Activated CD4-positive, alpha-beta T cell treated with anti-CD3 and anti-CD28 coated beads, Interleukin-2, amount 10 ng/mL, durations not matched to agents 24 days and 14 days (primary cell): Measurements from ENCODE around the gene MTMR10. TPM values are rescaled to one million over a fixed set of nuclear protein-coding genes. Genes with fewer than 3 reads are reported as not detected.

Source experiments
- DNase-seq: peaks from one replicate; pipeline ENCODE4 v3.0.0; 2022
- H3K27ac Mint-ChIP-seq: one replicate; pipeline ENCODE4 v1.8.0; 2022; ENCODE audit warnings: mild to moderate bottlenecking, mixed read lengths
- H3K27me3 Mint-ChIP-seq: one replicate; pipeline ENCODE4 v1.8.0; 2022; ENCODE audit warnings: mixed read lengths
- H3K36me3 Mint-ChIP-seq: one replicate; pipeline ENCODE4 v1.8.0; 2022; ENCODE audit warnings: low read depth, mild to moderate bottlenecking, mixed read lengths
- H3K4me1 Mint-ChIP-seq: one replicate; pipeline ENCODE4 v1.8.0; 2021; ENCODE audit warnings: mixed read lengths
- H3K4me3 Mint-ChIP-seq: one replicate; pipeline ENCODE4 v1.8.0; 2022; ENCODE audit warnings: mild to moderate bottlenecking, moderate library complexity, mixed read lengths
- H3K9me3 Mint-ChIP-seq: one replicate; pipeline ENCODE4 v1.8.0; 2021; ENCODE audit warnings: mixed read lengths
- intact Hi-C: fragments of 100-400 bp; cut with micrococcal nuclease; formaldehyde crosslinking; loops from one replicate; pipeline ENCODE4 v1.15.1; 2023
- total RNA-seq: library from RNA; stranded (reverse); gene quantifications from 2 replicates; pipeline ENCODE4 v1.2.3, GENCODE V29; 2022

Gene MTMR10
- total RNA-seq, 1 donor from 2014 or later: 12.3 TPM

GRCh38 chr15:31023841-31024240 lies 32.4 kb upstream of the MTMR10 start:
- no peak for DNase-seq
- Mint-ChIP-seq H3K27me3 (peaks cover 25% of the 10 kb centered on the region), H3K4me3 (no peak overlapping the region), H3K27ac (no peak overlapping the region), H3K36me3 (no peaks in the 10 kb centered on the region), H3K4me1 (no peaks in the 10 kb centered on the region), H3K9me3 (peaks cover 5% of the 10 kb centered on the region)
- intact Hi-C loops: no loop called here

GRCh38 chr15:31021067-31021665 lies 29.7 kb upstream of the MTMR10 start:
- H3K27ac Mint-ChIP-seq: no peak overlapping the region
- H3K36me3 Mint-ChIP-seq: no peaks in the 10 kb centered on the region
- no peak for DNase-seq
- peaks cover 5% of the 10 kb centered on the region for H3K9me3 Mint-ChIP-seq
- peaks cover 12% of the 10 kb centered on the region for H3K27me3 Mint-ChIP-seq
- H3K4me3 Mint-ChIP-seq: no peak overlapping the region
- intact Hi-C loops: no loop called here
- H3K4me1 Mint-ChIP-seq: no peaks in the 10 kb centered on the region

- peaks cover 5% of the 10 kb centered on the region for H3K9me3 Mint-ChIP-seq
- DNase-seq: no peak
- no peaks in the 10 kb centered on the region for H3K4me1 Mint-ChIP-seq
Observed at GRCh38 chr15:31020542-31020941, 29.1 kb upstream of the MTMR10 start.

GRCh38 chr15:31019986-31020385 lies 28.6 kb upstream of the MTMR10 start:
- Mint-ChIP-seq H3K36me3 (no peaks in the 10 kb centered on the region), H3K27ac (no peak overlapping the region), H3K4me1 (no peaks in the 10 kb centered on the region), H3K4me3 (no peak overlapping the region), H3K9me3 (peaks cover 5% of the 10 kb centered on the region), H3K27me3 (peaks cover 8% of the 10 kb centered on the region)
- intact Hi-C loops: no loop called here
- DNase-seq: no peak

More at GRCh38 chr15:31020542-31020941, 29.1 kb upstream of the MTMR10 start:
- intact Hi-C loops: no loop called here
- Mint-ChIP-seq H3K27me3 (peaks cover 10% of the 10 kb centered on the region), H3K4me3 (no peak overlapping the region), H3K36me3 (no peaks in the 10 kb centered on the region), H3K27ac (no peak overlapping the region)

- H3K4me3 Mint-ChIP-seq: no peak overlapping the region
Observed at GRCh38 chr15:31017311-31017710, 25.9 kb upstream of the MTMR10 start.

GRCh38 chr15:31016446-31016915 lies 25.1 kb upstream of the MTMR10 start:
- H3K9me3 Mint-ChIP-seq: peaks cover 10% of the 10 kb centered on the region
- H3K27me3 Mint-ChIP-seq: peaks cover 2% of the 10 kb centered on the region
- peaks cover 8% of the 10 kb centered on the region for H3K36me3 Mint-ChIP-seq
- H3K4me3 Mint-ChIP-seq: no peak overlapping the region
- H3K27ac Mint-ChIP-seq: no peak overlapping the region
- peaks cover 15% of the 10 kb centered on the region for H3K4me1 Mint-ChIP-seq
- no peak for DNase-seq
- intact Hi-C loops: no loop called here

More at GRCh38 chr15:31017311-31017710, 25.9 kb upstream of the MTMR10 start:
- H3K27ac Mint-ChIP-seq: no peak overlapping the region
- H3K9me3 Mint-ChIP-seq: peaks cover 9% of the 10 kb centered on the region
- no peak for DNase-seq
- peaks cover 2% of the 10 kb centered on the region for H3K27me3 Mint-ChIP-seq
- intact Hi-C loops: no loop called here
- peaks cover 15% of the 10 kb centered on the region for H3K4me1 Mint-ChIP-seq
- H3K36me3 Mint-ChIP-seq: peaks cover 8% of the 10 kb centered on the region

GRCh38 chr15:31014608-31014925 lies 23.1 kb upstream of the MTMR10 start:
- intact Hi-C loops: no loop called here
- H3K27me3 Mint-ChIP-seq: peaks cover 13% of the 10 kb centered on the region
- H3K36me3 Mint-ChIP-seq: peaks cover 9% of the 10 kb centered on the region
- H3K4me1 Mint-ChIP-seq: peaks cover 15% of the 10 kb centered on the region
- peaks cover 6% of the 10 kb centered on the region for H3K9me3 Mint-ChIP-seq
- H3K4me3 Mint-ChIP-seq: no peak overlapping the region
- H3K27ac Mint-ChIP-seq: no peak overlapping the region
- DNase-seq: no peak

- intact Hi-C loops: no loop called here
- no peak overlapping the region for H3K4me3 Mint-ChIP-seq
- DNase-seq: peak; percentile 67
- peaks cover 9% of the 10 kb centered on the region for H3K9me3 Mint-ChIP-seq
- no peak overlapping the region for H3K27ac Mint-ChIP-seq
- peaks cover 12% of the 10 kb centered on the region for H3K36me3 Mint-ChIP-seq
- H3K4me1 Mint-ChIP-seq: peaks cover 18% of the 10 kb centered on the region
- H3K27me3 Mint-ChIP-seq: peaks cover 17% of the 10 kb centered on the region
Observed at GRCh38 chr15:31013863-31014607, 22.6 kb upstream of the MTMR10 start.

GRCh38 chr15:31012455-31012854 lies 21.0 kb upstream of the MTMR10 start:
- peaks cover 24% of the 10 kb centered on the region for H3K27me3 Mint-ChIP-seq
- intact Hi-C loops: no loop called here
- H3K36me3 Mint-ChIP-seq: peaks cover 12% of the 10 kb centered on the region

GRCh38 chr15:31010036-31010435 lies 18.6 kb upstream of the MTMR10 start:
- Mint-ChIP-seq H3K27ac (no peak overlapping the region), H3K27me3 (peaks cover 39% of the 10 kb centered on the region), H3K4me3 (no peak overlapping the region), H3K36me3 (peaks cover 12% of the 10 kb centered on the region), H3K4me1 (peaks cover 23% of the 10 kb centered on the region), H3K9me3 (peaks cover 12% of the 10 kb centered on the region)
- intact Hi-C loops: no loop called here
- no peak for DNase-seq

More at GRCh38 chr15:31012455-31012854, 21.0 kb upstream of the MTMR10 start:
- no peak for DNase-seq
- Mint-ChIP-seq H3K27ac (no peak overlapping the region), H3K4me1 (peaks cover 18% of the 10 kb centered on the region), H3K9me3 (peaks cover 10% of the 10 kb centered on the region), H3K4me3 (no peak overlapping the region)

GRCh38 chr15:31005660-31006059 lies 14.2 kb upstream of the MTMR10 start:
- peaks cover 17% of the 10 kb centered on the region for H3K4me1 Mint-ChIP-seq
- H3K9me3 Mint-ChIP-seq: peaks cover 6% of the 10 kb centered on the region
- H3K36me3 Mint-ChIP-seq: peaks cover 3% of the 10 kb centered on the region
- no peak overlapping the region for H3K27ac Mint-ChIP-seq
- intact Hi-C loops: no loop called here
- no peak for DNase-seq
- peaks cover 56% of the 10 kb centered on the region for H3K27me3 Mint-ChIP-seq
- H3K4me3 Mint-ChIP-seq: no peak overlapping the region

GRCh38 chr15:31004220-31004733 lies 12.8 kb upstream of the MTMR10 start:
- Mint-ChIP-seq H3K4me1 (peaks cover 15% of the 10 kb centered on the region), H3K36me3 (no peaks in the 10 kb centered on the region), H3K9me3 (peaks cover 4% of the 10 kb centered on the region), H3K27ac (peak overlapping the region; percentile 20), H3K27me3 (peaks cover 51% of the 10 kb centered on the region), H3K4me3 (peak overlapping the region; percentile 58)
- peak; percentile 68 for DNase-seq
- intact Hi-C loops: no loop called here

- Mint-ChIP-seq H3K4me3 (no peak overlapping the region), H3K27me3 (peaks cover 41% of the 10 kb centered on the region), H3K9me3 (no peaks in the 10 kb centered on the region), H3K4me1 (peaks cover 14% of the 10 kb centered on the region), H3K36me3 (no peaks in the 10 kb centered on the region), H3K27ac (no peak overlapping the region)
- no peak for DNase-seq
- intact Hi-C loops: no loop called here
Observed at GRCh38 chr15:31001702-31002101, 10.3 kb upstream of the MTMR10 start.

- Mint-ChIP-seq H3K4me3 (no peak overlapping the region), H3K36me3 (no peaks in the 10 kb centered on the region), H3K27me3 (peaks cover 44% of the 10 kb centered on the region), H3K27ac (no peak overlapping the region), H3K4me1 (peaks cover 8% of the 10 kb centered on the region), H3K9me3 (no peaks in the 10 kb centered on the region)
- DNase-seq: no peak
- intact Hi-C loops: no loop called here
Observed at GRCh38 chr15:30999729-31000128, 8.3 kb upstream of the MTMR10 start.
